Osteocyte (in vitro differentiated cells): ENCODE results near the gene PILRA. TPM values are rescaled to one million over a fixed set of nuclear protein-coding genes. Genes with fewer than 3 reads are reported as not detected.
"Not testable (repeated sequence)": the region's sequence is repeated elsewhere in the genome, so short reads cannot be mapped to it uniquely, and the experiment has no call there.

Source experiments
- DNase-seq: peaks from one replicate; pipeline ENCODE4 v3.0.0; 2021; ENCODE audit warnings: mixed read lengths; ENCODE audit not compliant: unreplicated experiment; ENCODE audit errors: extremely low spot score
- H3K27ac Mint-ChIP-seq: one replicate; pipeline ENCODE4 v1.8.0; 2021; ENCODE audit warnings: mild to moderate bottlenecking, mixed read lengths; ENCODE audit not compliant: unreplicated experiment
- H3K27me3 Mint-ChIP-seq: one replicate; pipeline ENCODE4 v1.8.0; 2021; ENCODE audit warnings: mixed read lengths; ENCODE audit not compliant: unreplicated experiment
- H3K36me3 Mint-ChIP-seq: one replicate; pipeline ENCODE4 v1.8.0; 2021; ENCODE audit warnings: mixed read lengths; ENCODE audit not compliant: unreplicated experiment
- H3K4me1 Mint-ChIP-seq: one replicate; pipeline ENCODE4 v1.8.0; 2021; ENCODE audit warnings: mixed read lengths; ENCODE audit not compliant: unreplicated experiment
- H3K4me3 Mint-ChIP-seq: one replicate; pipeline ENCODE4 v1.8.0; 2021; ENCODE audit warnings: mild to moderate bottlenecking, moderate library complexity, mixed read lengths; ENCODE audit not compliant: unreplicated experiment
- H3K9me3 Mint-ChIP-seq: one replicate; pipeline ENCODE4 v1.8.0; 2021; ENCODE audit warnings: mixed read lengths; ENCODE audit not compliant: unreplicated experiment
- total RNA-seq: library from RNA; stranded (reverse); gene quantifications from 2 replicates; pipeline ENCODE4 v1.2.1, GENCODE V29; 2021
- TF ChIP-seq, protein P1 (sequence below): fragments of 200-600 bp; sonication (generic); IDR thresholded peaks from 2 replicates; pipeline ENCODE4 v1.5.0; 2021; ENCODE audit warnings: antibody characterized with exemption, mild to moderate bottlenecking, moderate library complexity

PILRA gene
- total RNA-seq, 1 donor from 2014 or later = 2.5 TPM

DNA sequence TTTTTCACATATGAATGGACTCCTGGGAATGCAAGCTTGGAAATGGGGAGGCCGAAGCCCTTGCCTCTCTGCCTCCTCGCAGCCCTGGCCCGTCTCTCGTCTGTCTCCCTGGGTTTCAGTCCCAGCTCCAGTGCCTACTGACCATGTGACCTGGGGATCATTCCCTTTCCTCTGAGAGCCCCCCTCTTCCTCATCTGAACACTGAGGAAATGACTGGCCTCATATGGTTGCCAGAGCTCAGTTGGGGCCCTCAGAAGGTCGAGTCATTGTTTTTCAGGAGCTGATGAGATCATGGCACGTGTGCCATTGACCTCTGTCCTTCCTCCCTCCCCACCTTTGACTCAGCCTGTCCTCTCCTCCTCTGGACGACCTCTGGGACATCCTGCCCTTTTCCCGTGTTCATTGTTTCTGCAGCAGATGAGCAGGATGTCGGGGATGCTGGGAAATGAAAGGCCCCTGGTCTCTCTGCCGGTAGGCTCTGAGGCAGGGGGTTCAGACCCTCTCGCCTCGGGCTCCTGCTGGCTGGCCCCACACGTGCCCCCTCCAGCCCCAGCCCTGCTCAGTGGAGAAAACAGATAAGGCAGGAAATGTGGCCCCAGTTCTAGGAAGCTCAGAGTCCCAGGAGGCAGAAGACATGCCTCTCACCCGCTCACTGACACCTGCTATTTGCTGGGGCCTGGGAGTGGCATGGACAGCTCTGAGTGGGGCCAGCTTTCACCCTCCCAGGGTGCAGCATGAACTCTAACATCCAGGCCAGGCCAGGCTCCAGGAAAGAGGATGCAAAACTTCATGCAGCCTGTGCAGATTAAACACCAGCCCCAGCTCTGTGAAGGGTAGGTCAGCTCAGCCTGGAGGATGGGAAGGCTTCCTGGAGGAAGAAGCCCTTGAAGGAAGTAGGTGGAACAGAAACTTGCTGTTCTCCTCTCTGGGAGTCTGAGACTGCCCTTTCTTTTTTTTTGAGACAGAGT, 71.3 kb downstream of the PILRA start:
- Mint-ChIP-seq H3K4me3 (no peak overlapping the region), H3K27ac (no peak overlapping the region), H3K27me3 (no peaks in the 10 kb centered on the region)

DNA sequence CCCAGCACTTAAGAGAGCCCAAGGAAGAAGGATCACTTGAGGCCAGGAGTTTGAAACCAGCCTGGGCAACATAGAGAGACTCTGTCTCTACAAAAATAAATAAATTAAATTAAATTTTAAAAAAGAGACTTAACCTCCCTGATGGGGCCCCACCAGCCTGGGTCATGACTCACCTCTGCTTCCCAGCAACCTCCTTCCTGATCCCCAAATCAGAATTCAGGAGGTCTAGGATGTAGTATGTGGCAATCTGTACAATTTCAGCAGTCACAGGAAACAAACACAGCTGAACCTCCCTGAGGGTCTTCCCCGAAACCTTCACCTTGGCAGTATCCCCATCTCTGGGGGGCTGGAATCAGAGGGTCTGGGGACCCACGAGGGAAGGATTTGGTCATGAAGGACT, 72.8 kb downstream of the PILRA start:
- TF ChIP-seq, protein P1, sequence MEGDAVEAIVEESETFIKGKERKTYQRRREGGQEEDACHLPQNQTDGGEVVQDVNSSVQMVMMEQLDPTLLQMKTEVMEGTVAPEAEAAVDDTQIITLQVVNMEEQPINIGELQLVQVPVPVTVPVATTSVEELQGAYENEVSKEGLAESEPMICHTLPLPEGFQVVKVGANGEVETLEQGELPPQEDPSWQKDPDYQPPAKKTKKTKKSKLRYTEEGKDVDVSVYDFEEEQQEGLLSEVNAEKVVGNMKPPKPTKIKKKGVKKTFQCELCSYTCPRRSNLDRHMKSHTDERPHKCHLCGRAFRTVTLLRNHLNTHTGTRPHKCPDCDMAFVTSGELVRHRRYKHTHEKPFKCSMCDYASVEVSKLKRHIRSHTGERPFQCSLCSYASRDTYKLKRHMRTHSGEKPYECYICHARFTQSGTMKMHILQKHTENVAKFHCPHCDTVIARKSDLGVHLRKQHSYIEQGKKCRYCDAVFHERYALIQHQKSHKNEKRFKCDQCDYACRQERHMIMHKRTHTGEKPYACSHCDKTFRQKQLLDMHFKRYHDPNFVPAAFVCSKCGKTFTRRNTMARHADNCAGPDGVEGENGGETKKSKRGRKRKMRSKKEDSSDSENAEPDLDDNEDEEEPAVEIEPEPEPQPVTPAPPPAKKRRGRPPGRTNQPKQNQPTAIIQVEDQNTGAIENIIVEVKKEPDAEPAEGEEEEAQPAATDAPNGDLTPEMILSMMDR = no peak
- Mint-ChIP-seq H3K36me3 (no peaks in the 10 kb centered on the region), H3K9me3 (no peaks in the 10 kb centered on the region), H3K4me3 (no peak overlapping the region), H3K4me1 (peaks cover 8% of the 10 kb centered on the region), H3K27me3 (no peaks in the 10 kb centered on the region), H3K27ac (no peak overlapping the region)
- DNase-seq = no peak

More for the DNA sequence above, 71.3 kb downstream of the PILRA start:
- TF ChIP-seq, protein P1 = no peak
- DNase-seq = no peak
- H3K36me3 Mint-ChIP-seq = no peaks in the 10 kb centered on the region
- H3K4me1 Mint-ChIP-seq = peaks cover 6% of the 10 kb centered on the region
- H3K9me3 Mint-ChIP-seq = no peaks in the 10 kb centered on the region

DNA sequence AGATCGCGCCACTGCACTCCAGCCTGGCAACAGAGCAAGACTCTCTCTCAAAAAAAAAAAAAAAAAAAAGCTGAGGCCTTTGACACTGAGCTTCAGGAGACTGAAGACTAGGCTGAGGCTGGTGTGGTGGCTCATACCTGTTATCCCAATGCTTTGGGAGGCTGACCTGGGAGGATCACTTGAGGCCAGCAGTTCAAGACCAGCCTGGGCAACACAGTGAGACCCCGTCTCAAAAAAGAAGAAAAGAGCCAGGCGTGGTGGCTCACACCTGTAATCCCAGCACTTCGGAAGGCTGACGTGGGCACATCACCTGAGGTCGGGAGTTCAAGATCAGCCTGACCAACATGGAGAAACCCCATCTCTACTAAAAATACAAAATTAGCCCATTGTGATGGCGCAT, 74.1 kb downstream of the PILRA start:
- H3K4me1 Mint-ChIP-seq, H3K36me3 Mint-ChIP-seq, DNase-seq, H3K27ac Mint-ChIP-seq, H3K9me3 Mint-ChIP-seq, H3K27me3 Mint-ChIP-seq, H3K4me3 Mint-ChIP-seq: not testable (repeated sequence)

DNA sequence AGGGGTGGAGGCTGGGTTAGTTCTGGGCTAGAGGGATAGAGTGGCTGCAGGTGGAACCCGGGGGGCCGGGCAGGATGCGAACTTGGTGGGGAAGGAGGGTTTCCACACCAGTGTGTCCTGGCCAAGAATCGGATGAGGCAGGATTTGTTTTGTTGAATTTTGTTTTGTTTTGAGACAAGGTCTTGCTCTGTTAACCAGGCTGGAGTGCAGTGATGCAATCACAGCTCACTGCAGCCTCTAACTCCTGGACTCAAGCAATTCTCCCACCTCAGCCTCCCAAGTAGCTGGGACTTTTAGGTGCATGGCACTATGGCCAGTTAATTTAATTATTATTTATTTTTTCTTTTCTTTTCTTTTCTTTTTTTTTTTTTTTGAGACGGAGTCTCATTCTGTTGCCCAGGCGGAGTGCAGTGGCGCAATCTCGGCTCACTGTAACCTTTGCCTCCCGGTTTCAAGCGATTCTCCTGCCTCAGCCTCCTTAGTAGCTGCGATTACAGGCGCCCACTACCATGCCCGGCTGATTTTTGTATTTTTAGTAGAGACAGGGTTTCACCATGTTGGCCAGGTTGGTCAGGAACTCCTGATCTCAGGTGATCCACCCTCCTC, 76.0 kb downstream of the PILRA start:
- Mint-ChIP-seq H3K27me3 (no peaks in the 10 kb centered on the region), H3K9me3 (no peaks in the 10 kb centered on the region), H3K27ac (no peak overlapping the region), H3K4me3 (no peak overlapping the region), H3K36me3 (no peaks in the 10 kb centered on the region), H3K4me1 (peaks cover 7% of the 10 kb centered on the region)
- no peak for DNase-seq
- TF ChIP-seq, protein P1 = no peak

Other genes starting within 250 kb of the PILRA start
- gene MBLAC1, start 246.5 kb upstream of the PILRA start, total RNA-seq = 2.3 TPM in 2 replicates
- 111 and 123 TPM in 2 replicates for gene LAMTOR4, start 224.6 kb upstream of the PILRA start, total RNA-seq
- 18.2 and 20.3 TPM in 2 replicates for gene TRAPPC14, start 214.8 kb upstream of the PILRA start, total RNA-seq
- 2.9 and 3.6 TPM in 2 replicates for gene GAL3ST4, start 204.9 kb upstream of the PILRA start, total RNA-seq
- 8.1 and 12.6 TPM in 2 replicates for gene GPC2, start 196.1 kb upstream of the PILRA start, total RNA-seq
- gene STAG3, start 195.6 kb upstream of the PILRA start, total RNA-seq = 1.0 and 1.5 TPM in 2 replicates
- not detected in 2 replicates for gene PVRIG, start 153.5 kb upstream of the PILRA start, total RNA-seq
- gene SPDYE3, start 65.8 kb upstream of the PILRA start, total RNA-seq = not detected in 2 replicates
- gene PILRB, start 15.4 kb upstream of the PILRA start, total RNA-seq = 31.7 and 38.7 TPM in 2 replicates
- gene ZCWPW1, start 55.2 kb downstream of the PILRA start, total RNA-seq = 4.4 and 5.0 TPM in 2 replicates
- gene MEPCE, start 56.3 kb downstream of the PILRA start, total RNA-seq = 50.0 and 50.1 TPM in 2 replicates
- gene PPP1R35, start 63.0 kb downstream of the PILRA start, total RNA-seq = 22.8 and 32.1 TPM in 2 replicates
- gene SPACDR, start 90.8 kb downstream of the PILRA start, total RNA-seq = 0.46 TPM in 1 of 2 replicates, not detected in the other
- 46.8 and 46.9 TPM in 2 replicates for gene TSC22D4, start 105.7 kb downstream of the PILRA start, total RNA-seq
- 0.89 and 0.99 TPM in 2 replicates for gene NYAP1, start 110.4 kb downstream of the PILRA start, total RNA-seq
- 10.2 and 10.8 TPM in 2 replicates for gene AGFG2, start 165.7 kb downstream of the PILRA start, total RNA-seq
- 1.5 TPM in 1 of 2 replicates, not detected in the other for gene SAP25, start 200.4 kb downstream of the PILRA start, total RNA-seq
- gene LRCH4, start 212.6 kb downstream of the PILRA start, total RNA-seq = 76.2 and 90.9 TPM in 2 replicates
- 0.46 and 0.94 TPM in 2 replicates for gene FBXO24, start 212.8 kb downstream of the PILRA start, total RNA-seq
- 608 and 626 TPM in 2 replicates for gene PCOLCE, start 228.9 kb downstream of the PILRA start, total RNA-seq
- 24.5 and 26.3 TPM in 2 replicates for gene MOSPD3, start 239.1 kb downstream of the PILRA start, total RNA-seq